Daoy (cell line): ENCODE data around the gene PLCL2. TPM values are rescaled to one million over a fixed set of nuclear protein-coding genes. Genes with fewer than 3 reads are reported as not detected.
"Not testable (repeated sequence)": the region's sequence is repeated elsewhere in the genome, so short reads cannot be mapped to it uniquely, and the experiment has no call there.

Experiments used
- DNase-seq: peaks from one replicate; pipeline ENCODE4 v3.0.0-alpha.2; 2015; ENCODE audit warnings: low read depth
- total RNA-seq: library from RNA; depleted of rRNA; stranded (reverse); fragments of >200 nt; shearing (Covaris generic); gene quantifications from 2 replicates; pipeline ENCODE4 v1.2.3, GENCODE V29; 2014

The PLCL2 gene
- total RNA-seq, 1 experiment from 2014 or later, result 6.7 TPM

- no peak for DNase-seq
These were observed 191.2 kb downstream of the PLCL2 start for GRCh38 chr3:17075907-17076306.

GRCh38 chr3:17076940-17077605 lies 192.3 kb downstream of the PLCL2 start:
- DNase-seq, result no peak

GRCh38 chr3:17077606-17078005 lies 192.9 kb downstream of the PLCL2 start:
- DNase-seq, result no peak

GRCh38 chr3:17078926-17079465 lies 194.2 kb downstream of the PLCL2 start:
- DNase-seq, result no peak

GRCh38 chr3:17079933-17080332 lies 195.2 kb downstream of the PLCL2 start:
- no peak for DNase-seq

- no peak for DNase-seq
These were observed 196.8 kb downstream of the PLCL2 start for GRCh38 chr3:17081520-17081919.

- no peak for DNase-seq
These were observed 202.8 kb downstream of the PLCL2 start for GRCh38 chr3:17087509-17087908.

GRCh38 chr3:17088017-17088416 lies 203.3 kb downstream of the PLCL2 start:
- no peak for DNase-seq

GRCh38 chr3:17088602-17089313 lies 204.0 kb downstream of the PLCL2 start:
- no peak for DNase-seq

GRCh38 chr3:17089314-17089700 lies 204.6 kb downstream of the PLCL2 start:
- DNase-seq, result no peak

GRCh38 chr3:17090280-17090983 lies 205.7 kb downstream of the PLCL2 start:
- no peak for DNase-seq

- DNase-seq, result no peak
These were observed 207.3 kb downstream of the PLCL2 start for GRCh38 chr3:17091910-17092582.

GRCh38 chr3:17092583-17092933 lies 207.8 kb downstream of the PLCL2 start:
- no peak for DNase-seq

GRCh38 chr3:17094551-17094950 lies 209.8 kb downstream of the PLCL2 start:
- no peak for DNase-seq

- DNase-seq, result no peak
These were observed 218.8 kb downstream of the PLCL2 start for GRCh38 chr3:17103579-17103978.

- DNase-seq, result not testable (repeated sequence)
These were observed 222.0 kb downstream of the PLCL2 start for GRCh38 chr3:17106801-17107200.

GRCh38 chr3:17110660-17111396 lies 226.1 kb downstream of the PLCL2 start:
- no peak for DNase-seq

GRCh38 chr3:17111586-17111985 lies 226.8 kb downstream of the PLCL2 start:
- DNase-seq, result peak; percentile 16

GRCh38 chr3:17115186-17115585 lies 230.4 kb downstream of the PLCL2 start:
- peak; percentile 21 for DNase-seq

GRCh38 chr3:17116007-17116600 lies 231.3 kb downstream of the PLCL2 start:
- DNase-seq, result no peak

- DNase-seq, result no peak
These were observed 234.0 kb downstream of the PLCL2 start for GRCh38 chr3:17118771-17119170.
